CD4-positive, CD25-positive, alpha-beta regulatory T cell (primary cell): ENCODE data around the gene KHDRBS2. TPM values are rescaled to one million over a fixed set of nuclear protein-coding genes. Genes with fewer than 3 reads are reported as not detected.

Source experiments
- ATAC-seq, 2 donors: fragments of 150-1000 bp; cut with Tn5 transposase; one replicate each; pipeline ENCODE4 v1.10.0; 2021; ENCODE audit warnings: low read depth in 2 of 2, moderate number of reproducible peaks in 2 of 2, moderate library complexity in 1 of 2
- DNase-seq, 3 donors: peaks; one replicate each; pipeline versions ENCODE4 v3.0.0 to v3.0.0-alpha.2; 2012 to 2022; ENCODE audit warnings: mixed read lengths in 1 of 3
- H3K27ac ChIP-seq: one replicate; pipeline ENCODE4 v1.7.0; 2013; ENCODE audit warnings: mild to moderate bottlenecking, low read length; ENCODE audit not compliant: insufficient read depth, poor library complexity, severe bottlenecking
- H3K27me3 ChIP-seq: one replicate; pipeline ENCODE4 v1.7.0; 2013; ENCODE audit warnings: low read length; ENCODE audit not compliant: control insufficient read depth, insufficient read depth
- H3K36me3 ChIP-seq: one replicate; pipeline ENCODE4 v1.7.0; 2013; ENCODE audit warnings: mild to moderate bottlenecking, low read length, moderate library complexity; ENCODE audit not compliant: control insufficient read depth, insufficient read depth
- H3K4me1 ChIP-seq: 2 replicates; pipeline ENCODE4 v1.7.0; 2013; ENCODE audit warnings: mild to moderate bottlenecking, low read length; ENCODE audit not compliant: insufficient read depth, control insufficient read depth, poor library complexity, severe bottlenecking
- H3K4me3 ChIP-seq: one replicate; pipeline ENCODE4 v1.7.0; 2013; ENCODE audit warnings: low read depth, mild to moderate bottlenecking, low read length, moderate library complexity
- H3K9me3 ChIP-seq, 2 experiments: 1 replicate in 1 of 2; 2 replicates in 1 of 2; pipeline ENCODE4 v1.7.0; 2013; ENCODE audit warnings: low read length in 2 of 2, mild to moderate bottlenecking in 1 of 2, moderate library complexity in 1 of 2; ENCODE audit not compliant: control insufficient read depth in 2 of 2
- H3K27ac Mint-ChIP-seq, 3 donors: one replicate each; pipeline ENCODE4 v1.8.0; 2020 to 2022; ENCODE audit warnings: mild to moderate bottlenecking in 3 of 3, mixed read lengths in 3 of 3, moderate library complexity in 2 of 3
- H3K27me3 Mint-ChIP-seq: one replicate; pipeline ENCODE4 v1.8.0; 2022; ENCODE audit warnings: mild to moderate bottlenecking, mixed read lengths
- H3K36me3 Mint-ChIP-seq: one replicate; pipeline ENCODE4 v1.8.0; 2020; ENCODE audit warnings: mixed read lengths
- H3K4me1 Mint-ChIP-seq, 4 donors: one replicate each; pipeline ENCODE4 v1.8.0; 2020 to 2022; ENCODE audit warnings: mixed read lengths in 4 of 4, mild to moderate bottlenecking in 1 of 4
- H3K4me3 Mint-ChIP-seq, 4 donors: one replicate each; pipeline ENCODE4 v1.8.0; 2020 to 2022; ENCODE audit warnings: mild to moderate bottlenecking in 4 of 4, mixed read lengths in 4 of 4, moderate library complexity in 3 of 4
- H3K9me3 Mint-ChIP-seq, 7 donors: one replicate each; pipeline ENCODE4 v1.8.0; 2020 to 2022; ENCODE audit warnings: mixed read lengths in 7 of 7, mild to moderate bottlenecking in 3 of 7, moderate library complexity in 2 of 7
- polyA plus RNA-seq, 4 donors: library from polyadenylated mRNA; unstranded; fragments of 300-500 nt; fragmentation: Illumina TruSeq; gene quantifications; one replicate each; pipeline ENCODE4 v1.2.3, GENCODE V29; 2021
- total RNA-seq: library from RNA; stranded (reverse); gene quantifications from one replicate; pipeline ENCODE4 v1.2.3, GENCODE V29; 2022

KHDRBS2 gene
- total and polyA plus RNA-seq, 5 donors from 2014 or later: not detected

DNA sequence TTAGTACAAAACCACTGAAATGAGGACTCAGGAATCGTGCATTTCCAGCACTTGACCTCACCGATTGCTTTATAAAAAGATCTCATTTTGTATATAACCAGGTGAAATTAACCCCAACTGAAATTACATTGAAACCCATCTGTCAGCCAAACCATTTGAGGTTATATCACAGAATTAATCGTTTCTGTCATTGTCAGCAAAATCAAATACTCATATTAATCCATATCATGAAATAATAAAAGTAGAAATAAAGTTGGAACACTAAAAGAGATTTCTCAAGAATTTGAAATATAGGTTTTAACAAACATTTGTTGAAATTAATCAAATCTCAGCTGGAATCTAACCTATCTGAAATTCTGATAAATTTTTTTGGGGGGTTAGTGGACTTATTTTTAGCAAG is 23.7 kb downstream of the KHDRBS2 start:
- Histone ChIP-seq H3K27ac (no peak overlapping the region), H3K27me3 (no peaks in the 10 kb centered on the region), H3K4me1 (no peaks in the 10 kb centered on the region), H3K9me3 (no peaks in the 10 kb centered on the region), H3K4me3 (no peak overlapping the region), H3K36me3 (no peaks in the 10 kb centered on the region)
- no peaks in the 10 kb centered on the region for H3K27me3 Mint-ChIP-seq
- H3K36me3 Mint-ChIP-seq: no peaks in the 10 kb centered on the region
- no peak overlapping the region for H3K27ac Mint-ChIP-seq
- no peak for ATAC-seq
- H3K4me1 Mint-ChIP-seq: no peaks in the 10 kb centered on the region
- no peak overlapping the region for H3K4me3 Mint-ChIP-seq
- H3K9me3 Mint-ChIP-seq: peaks cover 0 to 7% (median 2%) of the 10 kb centered on the region in 7 donors
- DNase-seq: no peak

- H3K4me1 Mint-ChIP-seq: no peaks in the 10 kb centered on the region
- no peak overlapping the region for H3K4me3 Mint-ChIP-seq
- Histone ChIP-seq H3K9me3 (peaks cover 0 to 3% of the 10 kb centered on the region in 2 experiments), H3K4me3 (no peak overlapping the region), H3K4me1 (no peaks in the 10 kb centered on the region), H3K27ac (no peak overlapping the region), H3K27me3 (no peaks in the 10 kb centered on the region), H3K36me3 (no peaks in the 10 kb centered on the region)
- ATAC-seq: no peak
- no peaks in the 10 kb centered on the region for H3K27me3 Mint-ChIP-seq
- peaks cover 0 to 7% (median 3%) of the 10 kb centered on the region in 7 donors for H3K9me3 Mint-ChIP-seq
- H3K27ac Mint-ChIP-seq: no peak overlapping the region
- H3K36me3 Mint-ChIP-seq: no peaks in the 10 kb centered on the region
- no peak for DNase-seq
Measured at GRCh38 chr6:62246087-62246486, 39.9 kb downstream of the KHDRBS2 start.

- no peak overlapping the region for H3K4me3 Mint-ChIP-seq
- ATAC-seq: no peak
Measured at GRCh38 chr6:62236784-62237183, 49.2 kb downstream of the KHDRBS2 start.

DNA sequence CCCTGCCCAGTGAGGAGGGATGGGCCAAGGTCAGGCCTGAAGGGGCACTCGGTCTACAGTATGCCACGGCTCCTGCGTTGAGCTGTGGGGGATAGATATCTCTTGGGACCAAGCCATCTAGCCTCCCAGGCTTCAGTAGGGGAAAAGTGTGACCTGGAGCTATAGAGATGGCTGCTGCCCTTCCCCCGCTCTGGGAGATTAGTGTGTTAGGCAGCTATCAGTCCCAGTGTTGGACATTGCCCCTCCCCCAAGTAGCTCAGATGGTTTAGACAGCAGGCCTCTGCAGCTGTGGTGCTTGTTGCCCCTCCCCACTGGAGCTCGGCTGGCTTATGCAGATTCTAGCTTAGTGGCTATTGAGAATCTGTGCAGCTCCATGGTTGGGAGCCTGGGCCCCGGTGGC is 56.8 kb downstream of the KHDRBS2 start:
- H3K27me3 Mint-ChIP-seq: no peaks in the 10 kb centered on the region
- H3K27ac Mint-ChIP-seq: no peak overlapping the region

More at GRCh38 chr6:62236784-62237183, 49.2 kb downstream of the KHDRBS2 start:
- no peaks in the 10 kb centered on the region for H3K36me3 ChIP-seq
- H3K9me3 Mint-ChIP-seq: peaks cover 0 to 9% (median 3%) of the 10 kb centered on the region in 7 donors
- no peaks in the 10 kb centered on the region for H3K4me1 Mint-ChIP-seq
- no peaks in the 10 kb centered on the region for H3K4me1 ChIP-seq
- no peaks in the 10 kb centered on the region for H3K27me3 Mint-ChIP-seq
- no peak for DNase-seq
- H3K27ac Mint-ChIP-seq: no peak overlapping the region
- no peaks in the 10 kb centered on the region for H3K36me3 Mint-ChIP-seq
- H3K27ac ChIP-seq: no peak overlapping the region
- H3K4me3 ChIP-seq: no peak overlapping the region
- no peaks in the 10 kb centered on the region for H3K27me3 ChIP-seq
- H3K9me3 ChIP-seq: no peaks in the 10 kb centered on the region

DNA sequence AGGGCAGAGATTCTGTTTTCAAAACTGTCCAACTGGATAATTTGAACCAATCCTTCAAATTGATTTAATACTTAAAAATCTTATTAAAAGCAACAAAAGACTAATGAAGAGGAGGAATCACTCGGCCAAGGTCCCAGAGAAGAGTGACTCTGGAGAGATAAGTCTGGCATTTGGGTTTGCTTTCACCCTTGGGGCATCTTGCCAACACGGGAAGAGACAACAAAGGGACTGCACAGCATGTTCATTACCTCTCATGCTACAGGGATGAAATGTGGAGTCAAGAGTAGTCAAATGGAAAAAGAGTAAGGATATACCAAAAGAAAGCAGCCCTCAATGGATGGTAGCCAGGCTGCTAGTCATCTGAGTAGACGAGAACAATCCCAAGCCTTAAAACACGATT is 68.2 kb downstream of the KHDRBS2 start:
- ATAC-seq: no peak
- Histone ChIP-seq H3K9me3 (no peaks in the 10 kb centered on the region), H3K4me3 (no peak overlapping the region), H3K36me3 (no peaks in the 10 kb centered on the region), H3K27me3 (no peaks in the 10 kb centered on the region), H3K27ac (no peak overlapping the region), H3K4me1 (no peaks in the 10 kb centered on the region)
- no peak overlapping the region for H3K27ac Mint-ChIP-seq
- peaks cover 0 to 9% (median 4%) of the 10 kb centered on the region in 7 donors for H3K9me3 Mint-ChIP-seq
- DNase-seq: no peak
- H3K4me1 Mint-ChIP-seq: no peaks in the 10 kb centered on the region
- no peaks in the 10 kb centered on the region for H3K36me3 Mint-ChIP-seq
- H3K4me3 Mint-ChIP-seq: no peak overlapping the region
- H3K27me3 Mint-ChIP-seq: no peaks in the 10 kb centered on the region

More for the DNA sequence above, 56.8 kb downstream of the KHDRBS2 start:
- ATAC-seq (no peak), DNase-seq (no peak)
- Mint-ChIP-seq H3K36me3 (no peaks in the 10 kb centered on the region), H3K4me3 (no peak overlapping the region), H3K9me3 (peaks cover 0 to 19% (median 7%) of the 10 kb centered on the region in 7 donors), H3K4me1 (no peaks in the 10 kb centered on the region)
- H3K9me3 ChIP-seq: peaks cover 5 to 16% of the 10 kb centered on the region in 2 experiments
- H3K4me1 ChIP-seq: no peaks in the 10 kb centered on the region
- no peak overlapping the region for H3K4me3 ChIP-seq
- H3K27me3 ChIP-seq: no peaks in the 10 kb centered on the region
- no peak overlapping the region for H3K27ac ChIP-seq
- no peaks in the 10 kb centered on the region for H3K36me3 ChIP-seq

DNA sequence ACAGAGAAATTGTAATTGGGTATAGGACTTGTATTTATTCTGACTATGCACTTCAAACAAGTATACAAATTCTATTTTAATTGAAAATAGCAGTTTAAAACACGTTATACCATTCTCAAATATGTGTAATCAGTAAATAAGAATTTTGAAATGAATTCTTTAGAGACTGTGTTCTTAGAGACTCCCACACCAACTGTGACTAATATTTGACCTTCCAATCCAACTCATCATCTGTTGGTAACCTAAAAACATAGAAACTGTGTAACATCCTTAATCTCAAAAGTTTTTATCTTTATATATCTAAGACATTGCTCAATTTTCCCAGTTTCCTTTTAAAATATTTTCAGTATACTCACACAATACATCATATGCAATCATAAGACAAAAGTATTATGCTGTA is 83.9 kb downstream of the KHDRBS2 start:
- DNase-seq: no peak
- Mint-ChIP-seq H3K36me3 (no peaks in the 10 kb centered on the region), H3K9me3 (peaks cover 4 to 28% (median 6%) of the 10 kb centered on the region in 7 donors), H3K27ac (no peak overlapping the region), H3K4me1 (no peaks in the 10 kb centered on the region), H3K4me3 (no peak overlapping the region), H3K27me3 (no peaks in the 10 kb centered on the region)
- H3K9me3 ChIP-seq: peaks cover 3% of the 10 kb centered on the region in 2 experiments
- ATAC-seq: no peak
- no peaks in the 10 kb centered on the region for H3K36me3 ChIP-seq
- no peaks in the 10 kb centered on the region for H3K27me3 ChIP-seq
- no peak overlapping the region for H3K27ac ChIP-seq
- H3K4me1 ChIP-seq: no peaks in the 10 kb centered on the region
- H3K4me3 ChIP-seq: no peak overlapping the region

- DNase-seq (no peak), ATAC-seq (no peak)
- Histone ChIP-seq H3K4me1 (no peaks in the 10 kb centered on the region), H3K36me3 (no peaks in the 10 kb centered on the region), H3K27ac (no peak overlapping the region), H3K27me3 (no peaks in the 10 kb centered on the region), H3K9me3 (peaks cover 0 to 5% of the 10 kb centered on the region in 2 experiments), H3K4me3 (no peak overlapping the region)
- Mint-ChIP-seq H3K36me3 (no peaks in the 10 kb centered on the region), H3K4me3 (no peak overlapping the region), H3K27ac (no peak overlapping the region), H3K4me1 (no peaks in the 10 kb centered on the region), H3K27me3 (no peaks in the 10 kb centered on the region), H3K9me3 (peaks cover 4 to 25% (median 10%) of the 10 kb centered on the region in 7 donors)
Measured at GRCh38 chr6:62192593-62192992, 93.4 kb downstream of the KHDRBS2 start.

- no peaks in the 10 kb centered on the region for H3K27me3 ChIP-seq
- peaks cover 3 to 16% (median 4%) of the 10 kb centered on the region in 7 donors for H3K9me3 Mint-ChIP-seq
- DNase-seq (no peak), ATAC-seq (no peak)
- H3K36me3 Mint-ChIP-seq: no peaks in the 10 kb centered on the region
- H3K4me1 ChIP-seq: no peaks in the 10 kb centered on the region
- no peak overlapping the region for H3K27ac Mint-ChIP-seq
- no peak overlapping the region for H3K4me3 ChIP-seq
- no peak overlapping the region for H3K4me3 Mint-ChIP-seq
- no peaks in the 10 kb centered on the region for H3K9me3 ChIP-seq
- no peaks in the 10 kb centered on the region for H3K27me3 Mint-ChIP-seq
- no peak overlapping the region for H3K27ac ChIP-seq
- H3K4me1 Mint-ChIP-seq: no peaks in the 10 kb centered on the region
- no peaks in the 10 kb centered on the region for H3K36me3 ChIP-seq
Measured at GRCh38 chr6:62175195-62175594, 110.8 kb downstream of the KHDRBS2 start.
